Astrocyte of the cerebellum (primary cell): ENCODE measurements around the gene FAM53B.

Experiments used
- DNase-seq: peaks from one replicate; pipeline ENCODE4 v3.0.0-alpha.2; 2011; ENCODE audit warnings: low read depth
- H3K4me3 ChIP-seq: 2 replicates; pipeline ENCODE4 v1.5.1; 2011; ENCODE audit warnings: mild to moderate bottlenecking, low read depth, low read length, moderate library complexity
- CTCF ChIP-seq: IDR thresholded peaks from 2 replicates; pipeline ENCODE4 v1.5.1; 2012; ENCODE audit warnings: low read length, low read depth, moderate library complexity, mild to moderate bottlenecking; ENCODE audit errors: missing control alignments
- in situ Hi-C: cut with HindIII; loops from 2 replicates; pipeline ENCODE4 v1.10.0; 2017; ENCODE audit warnings: low sequenced_read_pairs

Gene FAM53B

GRCh38 chr10:124739119-124739921, 4.9 kb downstream of the FAM53B start:
- DNase-seq, result no peak
- no peak for TF ChIP-seq CTCF
- in situ Hi-C loops, result no loop called here
- no peak overlapping the region for H3K4me3 ChIP-seq

- H3K4me3 ChIP-seq, result no peak overlapping the region
- TF ChIP-seq CTCF, result no peak
- DNase-seq, result no peak
- in situ Hi-C loops, result no loop called here
Observed at GRCh38 chr10:124738441-124738840, 5.7 kb downstream of the FAM53B start.

- H3K4me3 ChIP-seq, result no peak overlapping the region
Observed at GRCh38 chr10:124737708-124738107, 6.5 kb downstream of the FAM53B start.

GRCh38 chr10:124737221-124737620, 7.0 kb downstream of the FAM53B start:
- TF ChIP-seq CTCF, result no peak
- in situ Hi-C loops, result no loop called here
- no peak overlapping the region for H3K4me3 ChIP-seq
- no peak for DNase-seq

More at GRCh38 chr10:124737708-124738107, 6.5 kb downstream of the FAM53B start:
- TF ChIP-seq CTCF, result no peak
- DNase-seq, result no peak
- in situ Hi-C loops, result no loop called here

- no peak for DNase-seq
- in situ Hi-C loops, result no loop called here
- no peak overlapping the region for H3K4me3 ChIP-seq
- TF ChIP-seq CTCF, result no peak
Observed at GRCh38 chr10:124736491-124737136, 7.6 kb downstream of the FAM53B start.

GRCh38 chr10:124735491-124736286, 8.5 kb downstream of the FAM53B start:
- no peak overlapping the region for H3K4me3 ChIP-seq
- in situ Hi-C loops, result no loop called here
- no peak for TF ChIP-seq CTCF

More at GRCh38 chr10:124735491-124736286, 8.5 kb downstream of the FAM53B start:
- no peak for DNase-seq
